ENCODE measurements around the gene WFIKKN2. TPM values are rescaled to one million over a fixed set of nuclear protein-coding genes. Genes with fewer than 3 reads are reported as not detected.

Gene WFIKKN2
- total RNA-seq, 1 experiment from 2014 or later: 0.11 TPM

GRCh38 chr17:50866261-50866949 lies 31.0 kb downstream of the WFIKKN2 start, which contains the start of gene TOB1 (continued):
- TF ChIP-seq AFF4 (CRISPR knock-in tag; IDR thresholded peaks at IDR 0.05; ENCODE audit: borderline replicate concordance) (no peak; the same call in 1 of the 2 replicates), IRF2 (CRISPR knock-in tag; IDR thresholded peaks at IDR 0.05; ENCODE audit: borderline replicate concordance, low read depth) (no peak), CTCF (IDR thresholded peaks at IDR 0.05) (no peak), ERG (CRISPR knock-in tag; IDR thresholded peaks at IDR 0.05) (no peak; the same call in 1 of the 2 replicates), SMAD4 (CRISPR knock-in tag; IDR thresholded peaks at IDR 0.05) (no peak), ZNF138 (CRISPR knock-in tag; conservative IDR thresholded peaks at IDR 0.05) (no peak), ZNF281 (CRISPR knock-in tag; IDR thresholded peaks at IDR 0.05) (peak; percentile 58), TEAD4 (CRISPR knock-in tag; IDR thresholded peaks at IDR 0.05) (no peak), FOXP4 (CRISPR knock-in tag; IDR thresholded peaks at IDR 0.05) (no peak; the same call in 1 of the 2 replicates), ETV6 (CRISPR knock-in tag; IDR thresholded peaks at IDR 0.05) (no peak), ESRRA (CRISPR knock-in tag; IDR thresholded peaks at IDR 0.05; ENCODE audit: borderline replicate concordance) (no peak), TP53 (CRISPR knock-in tag; IDR thresholded peaks at IDR 0.05) (no peak), TEAD1 (CRISPR knock-in tag; IDR thresholded peaks at IDR 0.05) (no peak), MLX (CRISPR knock-in tag; IDR thresholded peaks at IDR 0.05) (no peak)
- TF ChIP-seq, protein P1, sequence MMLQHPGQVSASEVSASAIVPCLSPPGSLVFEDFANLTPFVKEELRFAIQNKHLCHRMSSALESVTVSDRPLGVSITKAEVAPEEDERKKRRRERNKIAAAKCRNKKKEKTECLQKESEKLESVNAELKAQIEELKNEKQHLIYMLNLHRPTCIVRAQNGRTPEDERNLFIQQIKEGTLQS (CRISPR knock-in tag; conservative IDR thresholded peaks at IDR 0.05): no peak
- TF ChIP-seq, protein P2, sequence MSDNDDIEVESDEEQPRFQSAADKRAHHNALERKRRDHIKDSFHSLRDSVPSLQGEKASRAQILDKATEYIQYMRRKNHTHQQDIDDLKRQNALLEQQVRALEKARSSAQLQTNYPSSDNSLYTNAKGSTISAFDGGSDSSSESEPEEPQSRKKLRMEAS (CRISPR knock-in tag; IDR thresholded peaks at IDR 0.05): peak; percentile 50; the same call in 1 of the 2 replicates
- TF ChIP-seq, protein P3, sequence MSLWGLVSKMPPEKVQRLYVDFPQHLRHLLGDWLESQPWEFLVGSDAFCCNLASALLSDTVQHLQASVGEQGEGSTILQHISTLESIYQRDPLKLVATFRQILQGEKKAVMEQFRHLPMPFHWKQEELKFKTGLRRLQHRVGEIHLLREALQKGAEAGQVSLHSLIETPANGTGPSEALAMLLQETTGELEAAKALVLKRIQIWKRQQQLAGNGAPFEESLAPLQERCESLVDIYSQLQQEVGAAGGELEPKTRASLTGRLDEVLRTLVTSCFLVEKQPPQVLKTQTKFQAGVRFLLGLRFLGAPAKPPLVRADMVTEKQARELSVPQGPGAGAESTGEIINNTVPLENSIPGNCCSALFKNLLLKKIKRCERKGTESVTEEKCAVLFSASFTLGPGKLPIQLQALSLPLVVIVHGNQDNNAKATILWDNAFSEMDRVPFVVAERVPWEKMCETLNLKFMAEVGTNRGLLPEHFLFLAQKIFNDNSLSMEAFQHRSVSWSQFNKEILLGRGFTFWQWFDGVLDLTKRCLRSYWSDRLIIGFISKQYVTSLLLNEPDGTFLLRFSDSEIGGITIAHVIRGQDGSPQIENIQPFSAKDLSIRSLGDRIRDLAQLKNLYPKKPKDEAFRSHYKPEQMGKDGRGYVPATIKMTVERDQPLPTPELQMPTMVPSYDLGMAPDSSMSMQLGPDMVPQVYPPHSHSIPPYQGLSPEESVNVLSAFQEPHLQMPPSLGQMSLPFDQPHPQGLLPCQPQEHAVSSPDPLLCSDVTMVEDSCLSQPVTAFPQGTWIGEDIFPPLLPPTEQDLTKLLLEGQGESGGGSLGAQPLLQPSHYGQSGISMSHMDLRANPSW (CRISPR knock-in tag; conservative IDR thresholded peaks at IDR 0.05; ENCODE audit: low read depth): no peak
